Measurements from ENCODE around the gene INKA2. TPM values are rescaled to one million over a fixed set of nuclear protein-coding genes. Genes with fewer than 3 reads are reported as not detected.

The INKA2 gene
- total and polyA plus RNA-seq, 2 experiments from 2014 or later = 1.8 to 3.2 TPM

DNA sequence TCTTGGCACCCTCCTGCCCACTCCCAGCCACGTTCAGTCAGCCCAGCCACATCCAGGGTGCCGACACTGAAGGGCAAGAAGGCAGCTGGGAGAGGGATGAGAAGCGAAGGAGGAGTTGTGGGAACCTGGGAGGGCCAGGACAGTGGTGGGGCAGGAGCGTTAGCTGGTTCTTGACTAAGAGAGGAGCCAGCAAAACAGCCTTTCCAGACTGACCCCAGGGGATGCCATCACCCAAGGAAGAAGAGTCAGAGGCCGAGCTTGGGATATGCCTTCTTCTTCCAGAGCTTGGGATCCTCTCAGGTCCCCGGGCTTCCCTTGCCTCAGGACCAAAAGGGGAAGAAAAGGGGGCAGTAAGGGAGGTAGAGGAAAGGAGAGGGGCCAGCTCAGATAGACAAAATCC lies 7.2 kb downstream of the INKA2 start:
- DNase-seq (ENCODE audit: low spot score) = no peak
- H3K4me2 ChIP-seq = no peak overlapping the region
- H3K36me3 ChIP-seq (replicated peaks; ENCODE audit: insufficient read depth, low read depth) = no peaks in the 10 kb centered on the region
- no peak overlapping the region for H2AFZ ChIP-seq
- H3K9me3 ChIP-seq (ENCODE audit: low read depth) = no peaks in the 10 kb centered on the region
- H3K4me1 ChIP-seq (ENCODE audit: insufficient read depth) = peaks cover 8% of the 10 kb centered on the region
- no peaks in the 10 kb centered on the region for H3K79me2 ChIP-seq
- H3K9me2 ChIP-seq (replicated peaks; ENCODE audit: insufficient read depth) = no peaks in the 10 kb centered on the region
- WGBS (ENCODE audit: low lambda C conversion rate, missing lambda C conversion rate) = 75% methylated on average over 6 of the region's 6 CpGs
- no peak overlapping the region for H3K4me3 ChIP-seq
- no peaks in the 10 kb centered on the region for H4K20me1 ChIP-seq (ENCODE audit: insufficient read depth, poor library complexity, severe bottlenecking)
- H3K27me3 ChIP-seq = peaks cover 4% of the 10 kb centered on the region
- no peak for TF ChIP-seq CTCF (IDR thresholded peaks at IDR 0.05; ENCODE audit: poor library complexity)
- no peak for TF ChIP-seq EZH2phosphoT487 (IDR thresholded peaks at IDR 0.05; ENCODE audit: low read depth, severe bottlenecking, unreplicated experiment)
- TF ChIP-seq EZH2 (IDR thresholded peaks at IDR 0.05; ENCODE audit: borderline replicate concordance) = no peak
- H3K27ac ChIP-seq = no peak overlapping the region

DNA sequence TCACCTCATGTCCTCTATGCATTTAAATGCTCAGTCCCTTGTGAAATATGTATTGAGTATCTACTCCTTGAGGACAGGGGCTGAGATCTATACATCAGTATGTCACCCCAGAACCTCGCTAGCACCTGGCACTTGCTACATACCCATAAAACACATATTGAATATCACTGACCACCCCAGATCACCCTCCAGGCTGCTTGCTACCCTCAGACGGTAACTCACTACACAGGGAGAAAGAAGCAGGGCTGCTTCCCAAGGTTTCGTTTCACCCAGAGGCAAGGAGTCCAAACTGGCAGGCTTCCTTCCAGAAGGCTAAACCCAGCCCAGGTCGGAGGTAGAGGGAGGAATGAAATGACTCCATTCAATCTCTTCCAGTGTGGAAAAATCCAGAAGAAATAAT lies 8.5 kb downstream of the INKA2 start:
- TF ChIP-seq EZH2phosphoT487 (IDR thresholded peaks at IDR 0.05; ENCODE audit: low read depth, severe bottlenecking, unreplicated experiment) (no peak), EZH2 (IDR thresholded peaks at IDR 0.05; ENCODE audit: borderline replicate concordance) (no peak), CTCF (IDR thresholded peaks at IDR 0.05; ENCODE audit: poor library complexity) (no peak)
- no peak overlapping the region for H3K27ac ChIP-seq
- no peak for DNase-seq (ENCODE audit: low spot score)
- 94% methylated on average over 4 of the region's 4 CpGs for WGBS (ENCODE audit: low lambda C conversion rate, missing lambda C conversion rate)
- H3K79me2 ChIP-seq = no peaks in the 10 kb centered on the region
- H3K9me3 ChIP-seq (ENCODE audit: low read depth) = no peaks in the 10 kb centered on the region
- H3K4me2 ChIP-seq = no peak overlapping the region
- peaks cover 8% of the 10 kb centered on the region for H3K4me1 ChIP-seq (ENCODE audit: insufficient read depth)
- H3K9me2 ChIP-seq (replicated peaks; ENCODE audit: insufficient read depth) = no peaks in the 10 kb centered on the region
- no peak overlapping the region for H3K4me3 ChIP-seq
- H3K36me3 ChIP-seq (replicated peaks; ENCODE audit: insufficient read depth, low read depth) = no peaks in the 10 kb centered on the region
- no peaks in the 10 kb centered on the region for H3K27me3 ChIP-seq
- no peaks in the 10 kb centered on the region for H4K20me1 ChIP-seq (ENCODE audit: insufficient read depth, poor library complexity, severe bottlenecking)
- H2AFZ ChIP-seq = no peak overlapping the region

DNA sequence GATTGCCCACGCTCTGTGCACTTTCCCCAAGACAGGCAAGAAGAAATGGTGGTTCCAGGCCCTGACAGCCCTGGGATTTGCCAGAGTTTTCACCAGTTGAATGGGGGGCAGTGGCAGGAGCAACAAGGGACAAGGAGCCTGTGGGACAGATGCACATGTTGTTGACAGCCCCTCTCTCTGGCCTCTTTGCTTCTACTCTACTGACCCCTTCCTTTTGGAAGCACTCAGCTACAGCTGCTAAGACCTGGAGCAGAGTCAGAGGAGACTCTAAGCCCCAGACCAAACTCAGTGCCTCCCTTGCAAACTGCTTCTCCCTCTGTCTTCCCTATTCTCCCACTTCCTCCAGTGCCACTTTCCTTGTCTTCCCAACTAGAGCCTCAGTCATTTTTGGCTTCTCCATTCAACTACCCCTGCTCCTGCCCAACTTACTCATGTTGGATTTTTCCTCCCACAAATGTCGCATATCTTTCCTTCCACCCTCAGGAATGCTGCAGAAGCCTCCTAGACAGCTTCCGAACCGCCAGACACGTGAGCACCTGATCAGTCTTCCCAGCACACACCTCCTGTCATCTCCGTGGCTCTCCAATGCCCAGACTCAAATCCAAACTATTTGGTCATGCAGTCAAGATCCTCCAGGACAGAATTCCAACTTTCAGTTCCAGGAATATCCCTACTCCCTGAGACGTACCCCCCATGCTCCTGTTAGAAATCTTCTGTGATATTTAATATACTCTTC lies 9.1 kb downstream of the INKA2 start:
- Histone ChIP-seq H3K4me2 (no peak overlapping the region), H3K4me3 (no peak overlapping the region), H3K9me2 (replicated peaks; ENCODE audit: insufficient read depth) (no peaks in the 10 kb centered on the region), H3K4me1 (ENCODE audit: insufficient read depth) (peaks cover 8% of the 10 kb centered on the region), H3K27ac (no peak overlapping the region), H3K27me3 (no peaks in the 10 kb centered on the region), H3K36me3 (replicated peaks; ENCODE audit: insufficient read depth, low read depth) (no peaks in the 10 kb centered on the region), H3K9me3 (ENCODE audit: low read depth) (no peaks in the 10 kb centered on the region), H4K20me1 (ENCODE audit: insufficient read depth, poor library complexity, severe bottlenecking) (no peaks in the 10 kb centered on the region), H2AFZ (no peak overlapping the region), H3K79me2 (no peaks in the 10 kb centered on the region)
- TF ChIP-seq CTCF (IDR thresholded peaks at IDR 0.05; ENCODE audit: poor library complexity) = no peak
- TF ChIP-seq EZH2phosphoT487 (IDR thresholded peaks at IDR 0.05; ENCODE audit: low read depth, severe bottlenecking, unreplicated experiment) = no peak
- no peak for TF ChIP-seq EZH2 (IDR thresholded peaks at IDR 0.05; ENCODE audit: borderline replicate concordance)
- no peak for DNase-seq (ENCODE audit: low spot score)
- WGBS (ENCODE audit: low lambda C conversion rate, missing lambda C conversion rate) = 67% methylated on average over 7 of the region's 7 CpGs
